OCI-LY3 (cell line): Measurements from ENCODE around the gene HERC3.

Source experiments
- EZH2phosphoT487 ChIP-seq: fragments of 200-600 bp; shearing (Covaris generic); IDR thresholded peaks from 2 replicates; pipeline ENCODE4 v1.6.1; 2018; ENCODE audit warnings: antibody characterized with exemption, mixed run types, low read depth
- TF ChIP-seq, protein P1 (sequence below): fragments of 200-600, 300-600 bp; sonication (generic); IDR thresholded peaks from 2 replicates; pipeline ENCODE4 v1.5.1; 2014; ENCODE audit warnings: antibody characterized with exemption, low read length, low read depth

- TF ChIP-seq, protein P1, sequence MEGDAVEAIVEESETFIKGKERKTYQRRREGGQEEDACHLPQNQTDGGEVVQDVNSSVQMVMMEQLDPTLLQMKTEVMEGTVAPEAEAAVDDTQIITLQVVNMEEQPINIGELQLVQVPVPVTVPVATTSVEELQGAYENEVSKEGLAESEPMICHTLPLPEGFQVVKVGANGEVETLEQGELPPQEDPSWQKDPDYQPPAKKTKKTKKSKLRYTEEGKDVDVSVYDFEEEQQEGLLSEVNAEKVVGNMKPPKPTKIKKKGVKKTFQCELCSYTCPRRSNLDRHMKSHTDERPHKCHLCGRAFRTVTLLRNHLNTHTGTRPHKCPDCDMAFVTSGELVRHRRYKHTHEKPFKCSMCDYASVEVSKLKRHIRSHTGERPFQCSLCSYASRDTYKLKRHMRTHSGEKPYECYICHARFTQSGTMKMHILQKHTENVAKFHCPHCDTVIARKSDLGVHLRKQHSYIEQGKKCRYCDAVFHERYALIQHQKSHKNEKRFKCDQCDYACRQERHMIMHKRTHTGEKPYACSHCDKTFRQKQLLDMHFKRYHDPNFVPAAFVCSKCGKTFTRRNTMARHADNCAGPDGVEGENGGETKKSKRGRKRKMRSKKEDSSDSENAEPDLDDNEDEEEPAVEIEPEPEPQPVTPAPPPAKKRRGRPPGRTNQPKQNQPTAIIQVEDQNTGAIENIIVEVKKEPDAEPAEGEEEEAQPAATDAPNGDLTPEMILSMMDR, result no peak
- TF ChIP-seq EZH2phosphoT487, result no peak
Measured at GRCh38 chr4:88660446-88661294, 68.4 kb downstream of the HERC3 start.
